Natural killer cell (primary cell): ENCODE measurements around the gene HTR2B. TPM values are rescaled to one million over a fixed set of nuclear protein-coding genes. Genes with fewer than 3 reads are reported as not detected.

ENCODE experiments used
- ATAC-seq, 3 donors: fragments of 150-1000 bp in 2 of 3; fragments of 200-7000 bp in 1 of 3; cut with Tn5 transposase; 1 replicate in 1 of 3; 2 replicates in 2 of 3; pipeline ENCODE4 v1.10.0; 2021; ENCODE audit warnings: mild to moderate bottlenecking in 2 of 3, moderate library complexity in 2 of 3
- DNase-seq, 2 donors: peaks; one replicate each; pipeline versions ENCODE4 v3.0.0 to v3.0.0-alpha.2; 2013 to 2021; ENCODE audit warnings: mixed read lengths in 1 of 2
- H3K27ac ChIP-seq: one replicate; pipeline ENCODE4 v1.5.1; 2013; ENCODE audit warnings: mild to moderate bottlenecking, low read length
- H3K27me3 ChIP-seq: one replicate; pipeline ENCODE4 v1.6.1; 2013; ENCODE audit warnings: low read length; ENCODE audit not compliant: control insufficient read depth, insufficient read depth
- H3K36me3 ChIP-seq: one replicate; pipeline ENCODE4 v1.6.1; 2013; ENCODE audit warnings: low read length; ENCODE audit not compliant: control insufficient read depth, insufficient read depth
- H3K4me1 ChIP-seq: one replicate; pipeline ENCODE4 v1.6.1; 2013; ENCODE audit warnings: low read length; ENCODE audit not compliant: control insufficient read depth, insufficient read depth
- H3K4me3 ChIP-seq: one replicate; pipeline ENCODE4 v1.5.1; 2013; ENCODE audit warnings: low read length
- H3K9me3 ChIP-seq: one replicate; pipeline ENCODE4 v1.6.1; 2013; ENCODE audit warnings: low read length; ENCODE audit not compliant: control insufficient read depth, insufficient read depth
- H3K27ac Mint-ChIP-seq, 2 donors: one replicate each; pipeline ENCODE4 v1.8.0; 2022; ENCODE audit warnings: mild to moderate bottlenecking in 2 of 2, mixed read lengths in 2 of 2, moderate library complexity in 1 of 2
- H3K27me3 Mint-ChIP-seq, 2 donors: one replicate each; pipeline ENCODE4 v1.8.0; 2022; ENCODE audit warnings: low read depth in 2 of 2, mixed read lengths in 2 of 2
- H3K36me3 Mint-ChIP-seq: one replicate; pipeline ENCODE4 v1.8.0; 2022; ENCODE audit warnings: mixed read lengths
- H3K4me1 Mint-ChIP-seq, 2 donors: one replicate each; pipeline ENCODE4 v1.8.0; 2022; ENCODE audit warnings: mixed read lengths in 2 of 2
- H3K4me3 Mint-ChIP-seq: one replicate; pipeline ENCODE4 v1.8.0; 2022; ENCODE audit warnings: mild to moderate bottlenecking, moderate library complexity, mixed read lengths
- H3K9me3 Mint-ChIP-seq, 2 donors: one replicate each; pipeline ENCODE4 v1.8.0; 2022; ENCODE audit warnings: mixed read lengths in 2 of 2
- WGBS: methylation state at CpG from one replicate; pipeline ENCODE4 v1.1.7; 2013; ENCODE audit warnings: missing lambda C conversion rate; ENCODE audit not compliant: insufficient coverage; 5-methylcytosine and 5-hydroxymethylcytosine counted together
- intact Hi-C: fragments of 100-400 bp; cut with micrococcal nuclease; formaldehyde crosslinking; loops from one replicate; pipeline ENCODE4 v1.14.2; 2022
- total RNA-seq, 4 donors: library from RNA; stranded (reverse); fragments of 120-200 nt in 1 of 4; gene quantifications; one replicate each; pipeline versions ENCODE4 v1.2.3 to v1.2.4, GENCODE V29; 2013 to 2022
- TF ChIP-seq, protein P1 (sequence below): fragments of 200-600 bp; IDR thresholded peaks from one replicate; pipeline ENCODE4 v1.8.0; 2022; ENCODE audit warnings: antibody characterized with exemption

Gene HTR2B
- not detected for total RNA-seq
- total RNA-seq (2013), result not detected

DNA sequence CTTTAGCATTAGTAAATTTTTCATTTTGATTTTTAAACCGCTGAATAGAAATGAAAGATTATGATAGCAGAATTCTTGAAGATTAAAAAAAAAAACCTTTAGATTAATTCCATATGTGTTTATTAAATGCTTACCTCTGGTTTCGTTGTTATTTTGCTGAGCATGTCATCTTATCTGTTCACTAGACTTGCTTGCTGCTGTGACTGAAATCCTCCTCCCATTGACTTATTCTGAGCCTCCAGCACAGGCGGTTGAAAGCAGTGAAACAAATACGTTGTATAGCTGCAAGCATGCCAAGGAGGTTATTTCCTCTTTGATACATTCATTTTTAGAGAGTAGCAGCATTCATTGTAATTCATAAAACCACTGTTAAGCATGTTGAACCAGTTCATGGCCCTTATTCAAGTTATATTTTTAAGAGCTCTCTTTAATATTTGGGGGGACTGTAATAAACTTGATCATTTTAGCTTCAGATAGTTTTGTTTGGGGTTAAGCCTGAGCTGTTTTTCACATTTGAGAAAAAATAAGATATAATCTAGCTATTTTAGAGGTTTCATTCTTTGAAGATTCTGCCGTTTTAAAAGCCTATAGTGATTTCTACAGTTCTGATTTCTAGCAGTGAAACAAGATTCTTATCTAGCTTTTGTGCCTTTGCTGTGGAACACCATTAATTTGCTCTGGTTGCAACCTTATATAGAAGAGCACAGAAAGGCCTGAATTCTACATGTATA lies at the start of gene HTR2B:
Gene HTR2B (minus strand): TSS at position 205 of the 731 bp plus-strand sequence. CDS start 1,278 bp downstream, outside the sequence.
- peak; percentile 36 to 50 (median 49) for ATAC-seq
- H3K4me1 Mint-ChIP-seq, result peaks cover 23 to 34% of the 10 kb centered on the region in 2 donors

DNA sequence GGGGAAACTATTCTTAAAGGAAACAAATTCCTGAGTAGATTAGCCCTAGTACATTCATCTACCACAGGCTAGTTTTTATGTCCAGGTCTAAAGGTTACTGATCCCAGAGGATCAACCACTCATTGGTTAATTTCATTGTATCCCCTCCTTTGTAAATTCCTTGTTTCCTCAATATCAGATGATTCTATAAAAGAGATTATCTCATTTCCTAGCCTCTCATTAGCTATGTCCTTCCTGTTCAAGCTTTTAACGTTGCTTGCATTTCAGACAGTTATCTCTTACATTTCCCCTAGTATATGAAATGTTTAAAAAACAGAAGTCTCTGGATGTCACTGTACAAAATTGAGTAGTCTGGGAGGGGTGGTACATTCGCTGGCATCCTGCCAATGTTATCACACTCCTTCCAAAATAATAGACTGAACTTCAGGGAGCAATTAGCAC lies 49.4 kb upstream of the HTR2B start:
- no peak for ATAC-seq
- TF ChIP-seq, protein P1, sequence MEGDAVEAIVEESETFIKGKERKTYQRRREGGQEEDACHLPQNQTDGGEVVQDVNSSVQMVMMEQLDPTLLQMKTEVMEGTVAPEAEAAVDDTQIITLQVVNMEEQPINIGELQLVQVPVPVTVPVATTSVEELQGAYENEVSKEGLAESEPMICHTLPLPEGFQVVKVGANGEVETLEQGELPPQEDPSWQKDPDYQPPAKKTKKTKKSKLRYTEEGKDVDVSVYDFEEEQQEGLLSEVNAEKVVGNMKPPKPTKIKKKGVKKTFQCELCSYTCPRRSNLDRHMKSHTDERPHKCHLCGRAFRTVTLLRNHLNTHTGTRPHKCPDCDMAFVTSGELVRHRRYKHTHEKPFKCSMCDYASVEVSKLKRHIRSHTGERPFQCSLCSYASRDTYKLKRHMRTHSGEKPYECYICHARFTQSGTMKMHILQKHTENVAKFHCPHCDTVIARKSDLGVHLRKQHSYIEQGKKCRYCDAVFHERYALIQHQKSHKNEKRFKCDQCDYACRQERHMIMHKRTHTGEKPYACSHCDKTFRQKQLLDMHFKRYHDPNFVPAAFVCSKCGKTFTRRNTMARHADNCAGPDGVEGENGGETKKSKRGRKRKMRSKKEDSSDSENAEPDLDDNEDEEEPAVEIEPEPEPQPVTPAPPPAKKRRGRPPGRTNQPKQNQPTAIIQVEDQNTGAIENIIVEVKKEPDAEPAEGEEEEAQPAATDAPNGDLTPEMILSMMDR, result no peak
- no CpG with 5 or more reads among the region's 2 CpGs for WGBS
- no peak for DNase-seq
- Mint-ChIP-seq H3K27ac (no peak overlapping the region), H3K4me3 (no peak overlapping the region), H3K9me3 (no peaks in the 10 kb centered on the region), H3K27me3 (no peaks in the 10 kb centered on the region), H3K36me3 (peaks cover 16% of the 10 kb centered on the region), H3K4me1 (peaks cover 0 to 6% of the 10 kb centered on the region in 2 donors)
- no peaks in the 10 kb centered on the region for H3K27me3 ChIP-seq
- intact Hi-C loops, result no loop called here
- H3K9me3 ChIP-seq, result no peaks in the 10 kb centered on the region
- H3K27ac ChIP-seq, result no peak overlapping the region
- H3K4me1 ChIP-seq, result peaks cover 10% of the 10 kb centered on the region
- H3K36me3 ChIP-seq, result peaks cover 27% of the 10 kb centered on the region
- H3K4me3 ChIP-seq, result no peak overlapping the region

More for the DNA sequence above, at the start of gene HTR2B:
- peak within 1 kb of the TSS; percentile 13 for H3K4me3 Mint-ChIP-seq
- Histone ChIP-seq H3K27me3 (no peaks in the 10 kb centered on the region), H3K27ac (no peak within 1 kb of the TSS), H3K4me3 (no peak within 1 kb of the TSS), H3K4me1 (no peaks in the 10 kb centered on the region), H3K36me3 (peaks cover 3% of the 10 kb centered on the region), H3K9me3 (no peaks in the 10 kb centered on the region)
- TF ChIP-seq, protein P1, result no peak
- WGBS, result 60% methylated on average over 4 of the region's 5 CpGs
- no peaks in the 10 kb centered on the region for H3K27me3 Mint-ChIP-seq
- no peaks in the 10 kb centered on the region for H3K9me3 Mint-ChIP-seq
- peak in 1 of 2 donors; percentile 27 for DNase-seq
- peak within 1 kb of the TSS; percentile 3 to 74 for H3K27ac Mint-ChIP-seq
- no peaks in the 10 kb centered on the region for H3K36me3 Mint-ChIP-seq
- intact Hi-C loops, result no loop called here

DNA sequence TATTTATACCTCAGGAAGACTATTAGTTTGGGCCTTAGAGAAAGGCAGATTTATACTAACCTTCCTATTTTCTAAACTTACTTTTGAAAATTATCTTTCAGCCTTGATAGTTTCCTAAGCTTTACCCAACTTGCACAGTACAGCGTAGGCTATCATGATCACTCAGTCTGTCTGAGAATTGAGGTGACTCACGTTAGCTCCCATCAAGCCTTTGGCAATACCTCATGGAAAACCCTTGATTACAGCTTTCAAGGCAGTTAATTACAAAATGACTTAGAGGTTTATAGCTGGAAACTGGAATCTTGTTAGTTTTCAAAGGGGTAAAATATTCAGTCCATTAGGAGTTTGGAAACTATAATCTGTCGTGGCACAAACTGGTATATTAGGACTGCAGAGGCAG lies 47.2 kb upstream of the HTR2B start:
- Mint-ChIP-seq H3K4me1 (no peaks in the 10 kb centered on the region), H3K27ac (no peak overlapping the region), H3K36me3 (peaks cover 30% of the 10 kb centered on the region), H3K9me3 (no peaks in the 10 kb centered on the region), H3K4me3 (no peak overlapping the region), H3K27me3 (no peaks in the 10 kb centered on the region)
- Histone ChIP-seq H3K27me3 (no peaks in the 10 kb centered on the region), H3K36me3 (peaks cover 40% of the 10 kb centered on the region), H3K9me3 (no peaks in the 10 kb centered on the region), H3K27ac (no peak overlapping the region), H3K4me1 (no peaks in the 10 kb centered on the region), H3K4me3 (no peak overlapping the region)
- DNase-seq (no peak), ATAC-seq (no peak)
- 98% methylated on average over 3 of the region's 3 CpGs for WGBS
- intact Hi-C loops, result no loop called here
- TF ChIP-seq, protein P1, result no peak

DNA sequence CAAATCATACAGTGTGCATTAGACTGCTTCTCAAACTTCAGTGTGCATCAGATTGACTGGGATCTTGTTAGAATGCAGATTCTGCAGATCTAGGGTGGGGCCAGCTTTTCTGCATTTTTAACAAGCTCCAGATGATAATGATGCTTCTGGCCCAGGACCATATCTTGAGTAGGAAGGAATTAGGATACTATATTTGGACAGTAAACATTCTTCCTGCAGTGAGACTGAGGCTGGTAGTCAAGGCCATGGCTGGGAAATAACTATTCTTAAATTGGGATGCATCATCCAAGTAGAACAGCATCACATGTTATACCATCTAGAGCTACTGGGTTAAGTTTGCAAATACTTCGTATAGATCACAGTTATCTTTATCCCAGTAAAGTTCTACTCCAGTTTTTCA lies 45.2 kb upstream of the HTR2B start:
- H3K27ac ChIP-seq, result no peak overlapping the region
- no peaks in the 10 kb centered on the region for H3K9me3 ChIP-seq
- H3K4me3 Mint-ChIP-seq, result no peak overlapping the region
- H3K27ac Mint-ChIP-seq, result no peak overlapping the region
- no peak overlapping the region for H3K4me3 ChIP-seq
- intact Hi-C loops, result no loop called here
- H3K36me3 ChIP-seq, result peaks cover 58% of the 10 kb centered on the region
- no peaks in the 10 kb centered on the region for H3K27me3 ChIP-seq
- no peaks in the 10 kb centered on the region for H3K9me3 Mint-ChIP-seq
- no peaks in the 10 kb centered on the region for H3K4me1 Mint-ChIP-seq
- ATAC-seq, result no peak
- H3K36me3 Mint-ChIP-seq, result peaks cover 39% of the 10 kb centered on the region
- no peaks in the 10 kb centered on the region for H3K27me3 Mint-ChIP-seq
- 100% methylated on average over 1 of the region's 1 CpG for WGBS
- no peaks in the 10 kb centered on the region for H3K4me1 ChIP-seq
- TF ChIP-seq, protein P1, result no peak
- DNase-seq, result no peak
